H9 (cell line): Measurements from ENCODE around the gene ANXA10. TPM values are rescaled to one million over a fixed set of nuclear protein-coding genes. Genes with fewer than 3 reads are reported as not detected.

Source experiments
- DNase-seq: peaks from one replicate; pipeline ENCODE4 v3.0.0-alpha.2; 2017
- H2AFZ ChIP-seq: one replicate; pipeline ENCODE4 v1.6.1; 2013; ENCODE audit warnings: mild to moderate bottlenecking, low read length, control low read depth, moderate library complexity
- H2AK5ac ChIP-seq: 2 replicates; pipeline ENCODE4 v1.6.1; 2013; ENCODE audit warnings: low read length, control low read depth, mixed read lengths; ENCODE audit not compliant: insufficient read length
- H2BK120ac ChIP-seq: one replicate; pipeline ENCODE4 v1.6.1; 2013; ENCODE audit warnings: low read depth, mild to moderate bottlenecking, low read length, control low read depth, inconsistent platforms; ENCODE audit not compliant: poor library complexity, severe bottlenecking
- H2BK12ac ChIP-seq: 2 replicates; pipeline ENCODE4 v1.6.1; 2013; ENCODE audit warnings: low read length, control low read depth, mixed read lengths, low read depth; ENCODE audit not compliant: insufficient read length
- H2BK15ac ChIP-seq: 2 replicates; pipeline ENCODE4 v1.6.1; 2013; ENCODE audit warnings: low read depth, low read length, control low read depth
- H2BK20ac ChIP-seq: one replicate; pipeline ENCODE4 v1.6.1; 2013; ENCODE audit warnings: low read depth, mild to moderate bottlenecking, low read length, control low read depth, inconsistent platforms; ENCODE audit not compliant: poor library complexity, severe bottlenecking
- H2BK5ac ChIP-seq: 2 replicates; pipeline ENCODE4 v1.6.1; 2013; ENCODE audit warnings: low read length, control low read depth, mixed read lengths; ENCODE audit not compliant: insufficient read length
- H3K14ac ChIP-seq: 2 replicates; pipeline ENCODE4 v1.6.1; 2013; ENCODE audit warnings: low read length, control low read depth; ENCODE audit not compliant: insufficient read depth
- H3K18ac ChIP-seq: 2 replicates; pipeline ENCODE4 v1.6.1; 2013; ENCODE audit warnings: low read depth, mild to moderate bottlenecking, mixed read lengths, low read length, control low read depth; ENCODE audit not compliant: insufficient read length
- H3K23ac ChIP-seq: 2 replicates; pipeline ENCODE4 v1.6.1; 2013; ENCODE audit warnings: low read length, control low read depth, mixed read lengths, low read depth; ENCODE audit not compliant: insufficient read length
- H3K23me2 ChIP-seq: 2 replicates; pipeline ENCODE4 v1.6.1; 2013; ENCODE audit warnings: low read depth, mild to moderate bottlenecking, mixed read lengths, low read length, control low read depth; ENCODE audit not compliant: insufficient read length, poor library complexity, severe bottlenecking
- H3K27ac ChIP-seq: 2 replicates; pipeline ENCODE4 v1.5.1; 2013; ENCODE audit warnings: low read length, control low read depth, mixed read lengths, low read depth; ENCODE audit not compliant: insufficient read length
- H3K27me3 ChIP-seq: 2 replicates; pipeline ENCODE4 v1.6.1; 2013; ENCODE audit warnings: low read length, control low read depth, inconsistent platforms; ENCODE audit not compliant: insufficient read depth
- H3K4ac ChIP-seq: 2 replicates; pipeline ENCODE4 v1.6.1; 2013; ENCODE audit warnings: low read depth, mild to moderate bottlenecking, control low read depth, inconsistent platforms, low read length, moderate library complexity
- H3K4me1 ChIP-seq: 2 replicates; pipeline ENCODE4 v1.6.1; 2013; ENCODE audit warnings: low read length, control low read depth, inconsistent platforms; ENCODE audit not compliant: insufficient read depth
- H3K4me2 ChIP-seq: 2 replicates; pipeline ENCODE4 v1.6.1; 2013; ENCODE audit warnings: low read length, control low read depth, mixed read lengths; ENCODE audit not compliant: insufficient read length, insufficient read depth
- H3K56ac ChIP-seq: 2 replicates; pipeline ENCODE4 v1.6.1; 2013; ENCODE audit warnings: low read depth, mild to moderate bottlenecking, mixed read lengths, low read length, control low read depth; ENCODE audit not compliant: insufficient read length
- H3K79me1 ChIP-seq: 2 replicates; pipeline ENCODE4 v1.6.1; 2013; ENCODE audit warnings: low read depth, mild to moderate bottlenecking, moderate library complexity, low read length, control low read depth, inconsistent platforms; ENCODE audit not compliant: insufficient read depth, poor library complexity, severe bottlenecking
- H3K79me2 ChIP-seq: 2 replicates; pipeline ENCODE4 v1.6.1; 2013; ENCODE audit warnings: low read length, control low read depth, inconsistent platforms; ENCODE audit not compliant: insufficient read depth
- H3K9ac ChIP-seq: 2 replicates; pipeline ENCODE4 v1.6.1; 2013; ENCODE audit warnings: low read length, control low read depth, mixed read lengths; ENCODE audit not compliant: insufficient read length; ENCODE audit errors: extremely low read depth
- H3K9me3 ChIP-seq: one replicate; pipeline ENCODE4 v1.6.1; 2013; ENCODE audit warnings: low read depth, low read length, inconsistent platforms; ENCODE audit not compliant: control insufficient read depth
- H3T11ph ChIP-seq: one replicate; pipeline ENCODE4 v1.6.1; 2013; ENCODE audit warnings: mild to moderate bottlenecking, low read length, control low read depth, inconsistent platforms
- H4K20me1 ChIP-seq: one replicate; pipeline ENCODE4 v1.6.1; 2013; ENCODE audit not compliant: control insufficient read depth, insufficient read length, insufficient read depth
- H4K5ac ChIP-seq: 2 replicates; pipeline ENCODE4 v1.6.1; 2013; ENCODE audit warnings: low read depth, mild to moderate bottlenecking, mixed read lengths, low read length, control low read depth; ENCODE audit not compliant: insufficient read length
- H4K8ac ChIP-seq: replicated peaks from 2 replicates; pipeline ENCODE4 v1.6.1; 2013; ENCODE audit warnings: low read length, control low read depth, mixed read lengths, low read depth; ENCODE audit not compliant: insufficient read length
- H4K91ac ChIP-seq: 2 replicates; pipeline ENCODE4 v1.6.1; 2013; ENCODE audit warnings: low read depth, mild to moderate bottlenecking, moderate library complexity, mixed read lengths, low read length, control low read depth; ENCODE audit not compliant: insufficient read length
- H3K27ac Mint-ChIP-seq, 3 experiments: 2 replicates in 2 of 3; 3 replicates in 1 of 3; pipeline ENCODE4 v1.8.0; 2020 to 2021; ENCODE audit warnings: mixed read lengths in 3 of 3, mild to moderate bottlenecking in 1 of 3, moderate library complexity in 1 of 3
- H3K27me3 Mint-ChIP-seq: 2 replicates; pipeline ENCODE4 v1.8.0; 2021; ENCODE audit warnings: low read depth, mild to moderate bottlenecking, moderate library complexity, mixed read lengths
- H3K36me3 Mint-ChIP-seq, 3 experiments: 2 replicates in 2 of 3; 3 replicates in 1 of 3; pipeline ENCODE4 v1.8.0; 2020 to 2021; ENCODE audit warnings: low read depth in 3 of 3, mixed read lengths in 3 of 3; ENCODE audit not compliant: insufficient read depth in 1 of 3
- H3K4me1 Mint-ChIP-seq, 2 experiments: 2 replicates each; pipeline ENCODE4 v1.8.0; 2020; ENCODE audit warnings: mixed read lengths in 2 of 2
- H3K4me3 Mint-ChIP-seq, 2 experiments: 2 replicates in 1 of 2; 3 replicates in 1 of 2; pipeline ENCODE4 v1.8.0; 2020 to 2021; ENCODE audit warnings: mild to moderate bottlenecking in 2 of 2, mixed read lengths in 2 of 2, moderate library complexity in 1 of 2
- H3K9me3 Mint-ChIP-seq, 2 experiments: 2 replicates in 1 of 2; 3 replicates in 1 of 2; pipeline ENCODE4 v1.8.0; 2020; ENCODE audit warnings: mild to moderate bottlenecking in 2 of 2, mixed read lengths in 2 of 2, moderate library complexity in 1 of 2
- CTCF ChIP-seq: fragments of 200-600 bp; sonication (generic); conservative IDR thresholded peaks from 3 replicates; pipeline ENCODE4 v1.8.0; 2021; ENCODE audit warnings: antibody characterized with exemption, mild to moderate bottlenecking
- WGBS: extraction: QIAGEN DNeasy Blood & Tissue Kit; methylation state at CpG from one replicate; pipeline ENCODE4 v1.1.7; 2013; ENCODE audit warnings: missing lambda C conversion rate, low lambda C conversion rate, mixed read lengths; ENCODE audit not compliant: insufficient read length; ENCODE audit errors: extremely low coverage; 5-methylcytosine and 5-hydroxymethylcytosine counted together
- total RNA-seq: library from RNA; stranded (reverse); gene quantifications from 2 replicates; pipeline ENCODE4 v1.2.1, GENCODE V29; 2021

The ANXA10 gene
- total RNA-seq, 1 experiment from 2014 or later = not detected

GRCh38 chr4:168129802-168130201 lies 37.5 kb downstream of the ANXA10 start:
- Histone ChIP-seq H4K20me1 (no peaks in the 10 kb centered on the region), H3K9ac (no peak overlapping the region), H4K91ac (no peak overlapping the region), H3K14ac (no peak overlapping the region), H3K9me3 (no peaks in the 10 kb centered on the region), H2BK15ac (no peak overlapping the region), H3K27ac (no peak overlapping the region), H3K79me2 (no peaks in the 10 kb centered on the region), H3K4ac (no peak overlapping the region), H2BK20ac (no peak overlapping the region), H3K79me1 (no peaks in the 10 kb centered on the region), H3K27me3 (no peaks in the 10 kb centered on the region), H4K5ac (no peak overlapping the region), H3K23ac (no peak overlapping the region), H3K4me2 (no peak overlapping the region), H3T11ph (no peak overlapping the region), H3K23me2 (no peaks in the 10 kb centered on the region), H2BK5ac (no peak overlapping the region), H3K4me1 (no peaks in the 10 kb centered on the region), H4K8ac (no peak overlapping the region), H2AFZ (no peak overlapping the region), H2AK5ac (no peak overlapping the region), H2BK12ac (no peak overlapping the region), H3K56ac (no peak overlapping the region), H2BK120ac (no peak overlapping the region), H3K18ac (no peak overlapping the region)
- Mint-ChIP-seq H3K36me3 (no peaks in the 10 kb centered on the region), H3K9me3 (no peaks in the 10 kb centered on the region), H3K4me3 (no peak overlapping the region; a peak in 1 of 5 replicates), H3K4me1 (peaks cover 4 to 5% of the 10 kb centered on the region in 2 experiments; a peak in 3 of 4 replicates), H3K27ac (no peak overlapping the region), H3K27me3 (no peaks in the 10 kb centered on the region)
- no CpG with 5 or more reads among the region's 2 CpGs for WGBS
- DNase-seq = no peak
- no peak for TF ChIP-seq CTCF
